IMR-90 (cell line): Measurements from ENCODE around the gene ATG7. TPM values are rescaled to one million over a fixed set of nuclear protein-coding genes. Genes with fewer than 3 reads are reported as not detected.

Source experiments
- ATAC-seq: fragments of 200-7000 bp; cut with Tn5 transposase; 2 replicates; pipeline ENCODE4 v1.9.1; 2020; ENCODE audit warnings: low read depth, mild to moderate bottlenecking, moderate library complexity
- BruUV-seq: library from RNA; stranded (reverse); fragments of 400-500 nt; replicated peaks from 2 replicates; lab custom pipeline; 2021; lab: Mats Ljungman, UMichigan
- CTCF ChIA-PET: fragments of 300-600 bp; formaldehyde crosslinking; extraction: SDS; loops from one replicate; lab custom pipeline; 2021; ENCODE audit warnings: antibody characterized with exemption; lab: Yijun Ruan, JAX
- POLR2A ChIA-PET: fragments of 300-600 bp; sonication (Branson Sonifier 250); formaldehyde crosslinking; loops from one replicate; lab custom pipeline; 2022; ENCODE audit warnings: antibody characterized with exemption; ENCODE audit not compliant: unreplicated experiment; lab: Charles Lee
- DNase-seq: peaks from one replicate; pipeline ENCODE4 v3.0.0; 2013
- H2AFZ ChIP-seq: replicated peaks from 2 replicates; pipeline ENCODE3; 2013; ENCODE audit warnings: low read length, mild to moderate bottlenecking; ENCODE audit not compliant: poor library complexity
- H2AK5ac ChIP-seq: 2 replicates; pipeline ENCODE4 v1.6.1; 2013; ENCODE audit warnings: low read depth, low read length, inconsistent platforms
- H2AK9ac ChIP-seq: replicated peaks from 2 replicates; pipeline ENCODE3; 2013; ENCODE audit warnings: mild to moderate bottlenecking, low read depth, low read length, moderate library complexity; ENCODE audit not compliant: poor library complexity
- H2BK120ac ChIP-seq: 2 replicates; pipeline ENCODE4 v1.6.1; 2013; ENCODE audit warnings: low read depth, low read length, inconsistent platforms
- H2BK15ac ChIP-seq: 3 replicates; pipeline ENCODE4 v1.6.1; 2013; ENCODE audit warnings: low read depth, low read length, inconsistent platforms
- H2BK20ac ChIP-seq: 2 replicates; pipeline ENCODE4 v1.6.1; 2013; ENCODE audit warnings: low read depth, mild to moderate bottlenecking, inconsistent platforms, low read length, moderate library complexity
- H2BK5ac ChIP-seq: 2 replicates; pipeline ENCODE4 v1.6.1; 2013; ENCODE audit warnings: mild to moderate bottlenecking, low read depth, low read length, inconsistent platforms; ENCODE audit not compliant: poor library complexity, severe bottlenecking
- H3K14ac ChIP-seq: replicated peaks from 2 replicates; pipeline ENCODE4 v1.6.1; 2013; ENCODE audit warnings: low read depth, low read length, inconsistent platforms
- H3K18ac ChIP-seq: 2 replicates; pipeline ENCODE4 v1.6.1; 2013; ENCODE audit warnings: low read depth, low read length, control low read depth
- H3K23ac ChIP-seq: 2 replicates; pipeline ENCODE4 v1.6.1; 2013; ENCODE audit warnings: low read depth, low read length, inconsistent platforms
- H3K27ac ChIP-seq: 2 replicates; pipeline ENCODE4 v1.5.1; 2013; ENCODE audit warnings: mild to moderate bottlenecking, control low read depth, low read length; ENCODE audit not compliant: insufficient read depth
- H3K27me3 ChIP-seq: 2 replicates; pipeline ENCODE4 v1.6.1; 2013; ENCODE audit warnings: low read length; ENCODE audit not compliant: control insufficient read depth, insufficient read depth
- H3K36me3 ChIP-seq: 2 replicates; pipeline ENCODE4 v1.6.1; 2013; ENCODE audit warnings: low read length, mixed read lengths; ENCODE audit not compliant: control insufficient read depth, insufficient read depth
- H3K4ac ChIP-seq: 2 replicates; pipeline ENCODE4 v1.6.1; 2013; ENCODE audit warnings: low read depth, low read length, inconsistent platforms
- H3K4me1 ChIP-seq: 2 replicates; pipeline ENCODE4 v1.6.1; 2013; ENCODE audit warnings: low read length, mixed read lengths; ENCODE audit not compliant: control insufficient read depth, insufficient read depth
- H3K4me2 ChIP-seq: 2 replicates; pipeline ENCODE4 v1.6.1; 2013; ENCODE audit warnings: low read depth, mild to moderate bottlenecking, control low read depth, low read length, moderate library complexity
- H3K4me3 ChIP-seq: 2 replicates; pipeline ENCODE4 v1.5.1; 2013; ENCODE audit warnings: low read depth, mild to moderate bottlenecking, control low read depth, low read length, moderate library complexity; ENCODE audit not compliant: insufficient read depth
- H3K56ac ChIP-seq: 2 replicates; pipeline ENCODE4 v1.6.1; 2013; ENCODE audit warnings: low read length, inconsistent platforms; ENCODE audit not compliant: insufficient read depth; ENCODE audit errors: extremely low read depth
- H3K79me1 ChIP-seq, 2 experiments: 2 replicates each; pipeline ENCODE4 v1.6.1; 2013; ENCODE audit warnings: low read length in 2 of 2, inconsistent platforms in 1 of 2, low read depth in 1 of 2
- H3K9ac ChIP-seq: 2 replicates; pipeline ENCODE4 v1.6.1; 2013; ENCODE audit warnings: low read depth, low read length, control low read depth
- H3K9me1 ChIP-seq: 2 replicates; pipeline ENCODE4 v1.6.1; 2013; ENCODE audit warnings: low read length, inconsistent platforms; ENCODE audit not compliant: insufficient read depth
- H3K9me3 ChIP-seq: 2 replicates; pipeline ENCODE4 v1.6.1; 2013; ENCODE audit warnings: low read length; ENCODE audit not compliant: control insufficient read depth, insufficient read depth
- H4K20me1 ChIP-seq: 2 replicates; pipeline ENCODE4 v1.6.1; 2013; ENCODE audit warnings: low read length, inconsistent platforms; ENCODE audit not compliant: insufficient read depth
- H4K5ac ChIP-seq: 2 replicates; pipeline ENCODE4 v1.6.1; 2013; ENCODE audit warnings: mild to moderate bottlenecking, low read depth, low read length, control low read depth
- H4K8ac ChIP-seq, 2 experiments: 2 replicates each; pipeline ENCODE4 v1.6.1; 2013; ENCODE audit warnings: low read depth in 2 of 2, low read length in 2 of 2, control low read depth in 1 of 2, inconsistent platforms in 1 of 2
- H4K91ac ChIP-seq: 2 replicates; pipeline ENCODE4 v1.6.1; 2013; ENCODE audit warnings: low read depth, low read length, inconsistent platforms; ENCODE audit not compliant: insufficient read depth
- BHLHE40 ChIP-seq: fragments of 150-350 bp; IDR thresholded peaks from 2 replicates; pipeline ENCODE4 v1.6.1; 2016; ENCODE audit warnings: mild to moderate bottlenecking, low read depth, low read length
- CEBPB ChIP-seq: IDR thresholded peaks from 2 replicates; pipeline ENCODE4 v1.6.1; 2012; ENCODE audit warnings: low read depth, low read length, improper control_type of control experiment
- CHD1 ChIP-seq: IDR thresholded peaks from 2 replicates; pipeline ENCODE4 v1.6.1; 2012; ENCODE audit warnings: low read depth, low read length, improper control_type of control experiment
- CTCF ChIP-seq: conservative IDR thresholded peaks from 2 replicates; pipeline ENCODE4 v1.5.1; 2012; ENCODE audit warnings: mild to moderate bottlenecking, low read depth, low read length, improper control_type of control experiment
- ELK1 ChIP-seq: fragments of 150-350 bp; IDR thresholded peaks from 2 replicates; pipeline ENCODE4 v1.6.1; 2016; ENCODE audit warnings: low read depth, mild to moderate bottlenecking, low read length, moderate library complexity, borderline replicate concordance
- FOS ChIP-seq: fragments of 150-350 bp; IDR thresholded peaks from 2 replicates; pipeline ENCODE4 v1.6.1; 2016; ENCODE audit warnings: low read depth, low read length
- MAFK ChIP-seq: IDR thresholded peaks from 2 replicates; pipeline ENCODE4 v1.6.1; 2012; ENCODE audit warnings: low read depth, low read length, improper control_type of control experiment
- POLR2A ChIP-seq: IDR thresholded peaks from 2 replicates; pipeline ENCODE4 v1.6.1; 2012; ENCODE audit warnings: mild to moderate bottlenecking, low read depth, low read length
- RAD21 ChIP-seq: IDR thresholded peaks from 2 replicates; pipeline ENCODE4 v1.6.1; 2012; ENCODE audit warnings: low read length, improper control_type of control experiment
- RCOR1 ChIP-seq: IDR thresholded peaks from 2 replicates; pipeline ENCODE4 v1.6.1; 2012; ENCODE audit warnings: mild to moderate bottlenecking, low read length, improper control_type of control experiment; ENCODE audit not compliant: insufficient replicate concordance
- RFX5 ChIP-seq: IDR thresholded peaks from 2 replicates; pipeline ENCODE4 v1.8.0; 2012; ENCODE audit warnings: low read depth, mild to moderate bottlenecking, low read length, moderate library complexity
- SMC3 ChIP-seq: fragments of 150-350 bp; IDR thresholded peaks from 2 replicates; pipeline ENCODE4 v1.6.1; 2016; ENCODE audit warnings: low read depth, mild to moderate bottlenecking, antibody characterized with exemption, low read length, moderate library complexity
- WGBS, 2 experiments: methylation state at CpG; one replicate each; pipeline versions ENCODE4 v1.1.5 to v1.1.7; 2013; ENCODE audit warnings: missing lambda C conversion rate in 2 of 2; ENCODE audit not compliant: insufficient read length in 1 of 2; ENCODE audit errors: extremely low coverage in 2 of 2; 5-methylcytosine and 5-hydroxymethylcytosine counted together
- dilution Hi-C: fragments of 300-500 bp; cut with HindIII; formaldehyde crosslinking; loops from one replicate; pipeline ENCODE4 v1.14.3; 2018; ENCODE audit warnings: low sequenced_read_pairs; ENCODE audit not compliant: unreplicated experiment
- in situ Hi-C: fragments of 300-500 bp; cut with MboI; formaldehyde crosslinking; loops from 3 replicates; pipeline ENCODE4 v1.14.3; 2019; ENCODE audit warnings: low sequenced_read_pairs, inconsistent platforms, mixed read lengths
- intact Hi-C: fragments of 100-400 bp; cut with micrococcal nuclease; formaldehyde crosslinking; loops from 2 replicates; pipeline ENCODE4 v1.10.0; 2022
- polyA plus RNA-seq, 3 experiments: library from polyadenylated mRNA; depleted of rRNA; stranded (reverse); fragments of >200 nt; gene quantifications; 2 replicates each; pipeline ENCODE4 v1.2.3, GENCODE V29; 2012; ENCODE audit warnings: low replicate concordance in 1 of 3
- total RNA-seq: library from RNA; depleted of rRNA; stranded (reverse); fragments of >200 nt; gene quantifications from 2 replicates; pipeline ENCODE4 v1.2.3, GENCODE V29; 2012

ATG7 gene
- total and polyA plus RNA-seq, 2 of the 4 experiments (the other 2 are of a cell fraction): 15.6 to 51.4 TPM

- Histone ChIP-seq H3K23ac (no peak overlapping the region), H3K4ac (no peak overlapping the region), H4K8ac (no peak overlapping the region), H2AK5ac (no peak overlapping the region), H3K9ac (no peak overlapping the region), H3K18ac (no peak overlapping the region), H3K56ac (no peak overlapping the region), H2BK120ac (no peak overlapping the region), H2BK5ac (no peak overlapping the region), H3K4me3 (no peak overlapping the region), H4K91ac (no peak overlapping the region), H3K9me1 (peaks cover 4% of the 10 kb centered on the region), H3K14ac (no peak overlapping the region), H2AFZ (no peak overlapping the region), H2AK9ac (no peak overlapping the region), H3K4me1 (peaks cover 6% of the 10 kb centered on the region; the same call in 1 of the 2 replicates), H2BK15ac (no peak overlapping the region), H4K20me1 (no peaks in the 10 kb centered on the region), H2BK20ac (no peak overlapping the region), H3K36me3 (no peaks in the 10 kb centered on the region), H3K9me3 (no peaks in the 10 kb centered on the region), H3K27ac (no peak overlapping the region), H3K79me1 (peaks cover 3 to 18% of the 10 kb centered on the region in 2 experiments; a peak in 3 of 4 replicates), H3K27me3 (no peaks in the 10 kb centered on the region), H3K4me2 (no peak overlapping the region), H4K5ac (no peak overlapping the region)
- ATAC-seq (no peak), DNase-seq (no peak)
- TF ChIP-seq POLR2A: no peak
- TF ChIP-seq RCOR1: no peak
- TF ChIP-seq BHLHE40: no peak
- TF ChIP-seq CEBPB: no peak
- TF ChIP-seq CHD1: no peak
- TF ChIP-seq CTCF: no peak
- no peak for TF ChIP-seq RFX5
- TF ChIP-seq MAFK: no peak
- no peak for TF ChIP-seq RAD21
- TF ChIP-seq SMC3: no peak
- no peak for TF ChIP-seq FOS
- TF ChIP-seq ELK1: no peak
- BruUV-seq: no TSS peak
- ChIA-PET CTCF (no interaction called here), POLR2A (no interaction called here)
- intact Hi-C loops (no loop called here), dilution Hi-C loops (no loop called here), in situ Hi-C loops (no loop called here)
- 95% methylated on average over 3 of the region's 7 CpGs; no CpG with 5 or more reads in 1 of the 2 experiments for WGBS, 2 experiments
These were observed 270.4 kb downstream of the ATG7 start for GRCh38 chr3:11542551-11542950.
